ENCODE data around the gene RTN4IP1. TPM values are rescaled to one million over a fixed set of nuclear protein-coding genes. Genes with fewer than 3 reads are reported as not detected.

The RTN4IP1 gene
- total and polyA plus RNA-seq, 10 of the 15 experiments (the other 5 are each of a cell fraction or from before 2014, with no cell fraction given): 8.2 to 17.0 (median 9.8) TPM

GRCh38 chr6:106525107-106525881 lies 104.0 kb downstream of the RTN4IP1 start (continued):
- TF ChIP-seq ZNF592 (IDR thresholded peaks at IDR 0.05) (no peak), STAT1 (conservative IDR thresholded peaks at IDR 0.05) (no peak), PML (IDR thresholded peaks at IDR 0.05; ENCODE audit: low read length) (no peak), NFXL1 (IDR thresholded peaks at IDR 0.05; ENCODE audit: borderline replicate concordance) (no peak), KLF5 (IDR thresholded peaks at IDR 0.05; ENCODE audit: partially characterized antibody) (no peak), SMC3 (IDR thresholded peaks at IDR 0.05; ENCODE audit: borderline replicate concordance, low read length) (no peak), CHD4 (IDR thresholded peaks at IDR 0.05) (no peak), SKIL (IDR thresholded peaks at IDR 0.05; ENCODE audit: low read depth, poor library complexity, severe bottlenecking) (peak; percentile 77), ZNF207 (IDR thresholded peaks at IDR 0.05; ENCODE audit: borderline replicate concordance) (no peak), SUPT20H (IDR thresholded peaks at IDR 0.05; ENCODE audit: borderline replicate concordance, control insufficient read depth, low read depth, low read length) (no peak), PKNOX1 (IDR thresholded peaks at IDR 0.05) (no peak; the same call in 1 of the 2 replicates), BHLHE40 (IDR thresholded peaks at IDR 0.05; ENCODE audit: borderline replicate concordance in 1 of 2, low read depth in 2 of 2, low read length in 1 of 2) (peak; percentile 33 to 49; a peak in 1 of 4 replicates), RUNX3 (IDR thresholded peaks at IDR 0.05; ENCODE audit: low read length) (peak; percentile 47), ZSCAN29 (IDR thresholded peaks at IDR 0.05) (no peak), POU2F2 (IDR thresholded peaks at IDR 0.05; ENCODE audit: borderline replicate concordance, low read depth, low read length) (no peak), NR2C2 (IDR thresholded peaks at IDR 0.05; ENCODE audit: borderline replicate concordance, control insufficient read depth, insufficient read length, low read depth) (no peak), TCF3 (IDR thresholded peaks at IDR 0.05; ENCODE audit: borderline replicate concordance, insufficient read depth, low read depth, low read length) (no peak), PAX8 (IDR thresholded peaks at IDR 0.05) (no peak), MLLT1 (IDR thresholded peaks at IDR 0.05) (0 out of 2 replicates have a peak, but pooled peaks have one; percentile 15)

Data from GM12878 (cell line).